Stimulated activated CD4-positive, alpha-beta T cell treated with anti-CD3 and anti-CD28 coated beads, Interleukin-2, amount 100 ng/mL, for 4 hours (primary cell): Measurements from ENCODE around the gene ITLN1.
"Not testable (repeated sequence)": the region's sequence is repeated elsewhere in the genome, so short reads cannot be mapped to it uniquely, and the experiment has no call there.

Experiments
- DNase-seq: peaks from one replicate; pipeline ENCODE4 v3.0.0-alpha.2; 2020; ENCODE audit warnings: low read depth

ITLN1 gene

DNA sequence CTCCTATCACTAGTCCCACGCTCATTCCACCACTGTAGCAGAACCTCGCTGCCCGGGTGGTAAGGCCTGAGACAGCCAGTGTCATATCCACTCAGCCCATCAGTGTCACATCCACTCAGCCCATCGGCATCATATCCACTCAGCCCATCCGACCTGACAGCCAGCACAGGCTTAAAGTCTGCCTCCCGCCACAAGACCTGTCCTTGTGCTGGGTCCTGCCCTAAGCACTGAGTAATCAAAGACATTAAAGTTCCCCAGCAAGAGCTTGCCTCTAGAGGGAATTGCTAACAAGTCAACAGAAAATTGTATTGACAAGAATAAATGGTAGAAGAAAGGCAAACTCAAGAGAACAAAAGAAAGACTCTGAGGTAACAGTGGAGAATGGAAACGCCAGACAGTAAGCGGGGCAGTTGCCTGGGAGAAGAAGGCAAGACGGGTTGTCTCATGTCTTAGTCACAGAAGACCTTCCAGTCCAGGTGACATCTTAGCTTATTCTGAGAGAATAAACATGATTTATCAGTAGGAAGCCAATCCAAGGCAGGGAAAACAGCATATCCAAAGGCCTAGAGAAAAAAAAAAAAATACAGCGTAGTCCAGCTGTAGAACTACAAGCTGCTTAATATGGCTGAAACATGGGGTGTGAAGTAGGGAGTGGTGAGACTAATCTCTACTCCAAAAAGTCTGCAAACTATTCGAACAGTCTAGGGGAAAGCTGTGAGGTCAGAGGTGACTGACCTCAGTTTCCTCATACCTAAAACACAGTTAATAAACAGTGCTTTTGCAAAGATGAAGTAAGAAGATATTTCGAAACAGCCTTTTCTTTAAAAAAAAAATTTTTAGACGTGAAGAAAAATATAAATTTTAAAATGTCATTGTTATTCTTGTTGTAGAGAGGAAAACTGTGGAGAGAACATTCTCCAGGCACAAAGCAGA is 1.1 kb downstream of the ITLN1 start:
- DNase-seq, result no peak

DNA sequence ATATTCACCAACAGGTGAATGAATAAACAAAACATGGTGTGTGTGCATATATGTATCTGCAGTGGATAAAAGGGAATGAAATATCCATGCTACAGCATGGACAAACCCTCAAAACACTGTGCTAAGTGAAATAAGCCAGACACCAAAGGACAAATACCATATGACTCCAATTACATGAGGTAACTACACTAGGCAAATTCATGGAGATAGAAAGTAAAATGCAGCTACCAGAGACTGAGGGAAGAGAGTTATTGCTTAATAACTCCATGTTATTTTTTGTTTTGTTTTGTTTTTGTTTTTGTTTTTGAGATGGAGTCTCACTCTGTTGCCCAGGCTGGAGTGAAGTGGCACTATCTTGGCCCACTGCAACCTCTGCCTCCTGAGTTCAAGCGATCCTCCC is 2.4 kb downstream of the ITLN1 start:
- no peak for DNase-seq

DNA sequence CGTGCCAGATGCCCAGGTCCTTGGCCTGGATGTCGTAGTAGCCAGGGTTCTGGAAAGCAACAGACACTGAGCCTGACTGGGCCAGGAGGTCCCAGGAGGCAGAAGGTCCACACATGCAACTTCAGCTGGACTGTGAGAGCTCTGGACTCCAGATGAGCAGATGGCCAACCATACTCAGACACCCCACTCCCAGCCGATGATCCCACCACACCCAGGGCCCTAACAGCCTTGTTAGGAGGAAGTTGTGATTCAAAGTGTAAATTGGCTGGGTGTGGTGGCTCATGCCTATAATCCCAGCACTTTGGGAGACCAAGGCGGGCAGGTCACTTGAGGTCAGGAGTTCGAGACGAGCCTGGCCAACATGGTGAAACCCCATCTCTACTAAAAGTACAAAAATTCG is 3.7 kb downstream of the ITLN1 start:
- DNase-seq, result not testable (repeated sequence)

DNA sequence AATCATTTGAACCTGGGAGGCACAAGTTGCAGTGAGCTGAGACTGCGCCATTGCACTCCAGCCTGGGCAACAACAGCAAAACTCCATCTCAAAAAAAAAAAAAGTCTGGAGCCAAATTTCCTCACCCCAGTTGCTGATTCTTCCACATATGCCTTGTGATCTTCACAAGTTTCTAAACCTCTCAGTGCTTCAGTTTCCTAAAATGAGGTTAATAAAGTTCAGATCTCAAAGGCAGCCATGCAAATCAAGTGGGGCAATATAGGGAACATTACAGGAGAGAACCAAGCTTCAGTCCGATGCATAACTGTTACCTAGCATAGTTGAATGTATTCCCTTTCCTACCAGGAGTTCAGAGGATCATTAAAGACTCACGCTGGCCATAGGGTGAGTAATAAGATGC is 4.8 kb downstream of the ITLN1 start:
- DNase-seq, result no peak

DNA sequence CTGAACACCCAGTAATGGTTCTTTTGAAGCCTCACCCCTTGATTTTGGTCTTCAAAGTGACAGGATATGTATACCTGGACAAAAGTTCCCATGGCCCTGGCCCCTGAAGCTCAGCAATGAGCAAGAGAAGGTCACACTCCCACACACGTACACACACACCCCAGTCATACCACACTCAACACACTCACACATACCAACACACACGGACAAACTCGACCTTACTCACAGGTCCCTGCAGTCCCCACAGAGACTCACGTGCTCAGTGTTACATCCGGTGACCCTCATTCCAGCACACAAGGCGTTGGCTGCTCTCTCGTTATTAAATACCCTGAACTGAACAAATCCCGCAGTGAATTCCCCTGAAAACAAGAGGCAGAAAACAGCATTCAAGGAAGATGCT is 5.9 kb downstream of the ITLN1 start:
- DNase-seq, result no peak

DNA sequence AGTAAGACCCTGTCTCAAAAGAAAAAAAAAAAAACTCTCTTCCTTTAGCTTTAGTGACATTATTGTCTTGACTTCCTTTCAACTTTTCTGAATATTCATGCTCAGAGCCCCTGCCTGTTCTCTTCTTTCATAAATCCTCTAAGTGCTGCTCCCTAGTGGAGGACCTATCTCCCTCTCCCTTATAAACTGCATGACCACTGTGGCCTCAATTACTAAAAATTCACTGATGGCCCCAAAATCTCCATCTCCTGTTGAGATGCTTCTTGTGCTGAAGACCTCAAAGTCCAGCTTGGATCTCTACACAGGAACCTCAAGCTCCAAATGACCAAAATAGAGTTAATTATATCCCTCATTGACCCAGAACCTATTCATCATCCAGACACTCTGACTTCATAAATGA is 7.8 kb downstream of the ITLN1 start:
- no peak for DNase-seq

DNA sequence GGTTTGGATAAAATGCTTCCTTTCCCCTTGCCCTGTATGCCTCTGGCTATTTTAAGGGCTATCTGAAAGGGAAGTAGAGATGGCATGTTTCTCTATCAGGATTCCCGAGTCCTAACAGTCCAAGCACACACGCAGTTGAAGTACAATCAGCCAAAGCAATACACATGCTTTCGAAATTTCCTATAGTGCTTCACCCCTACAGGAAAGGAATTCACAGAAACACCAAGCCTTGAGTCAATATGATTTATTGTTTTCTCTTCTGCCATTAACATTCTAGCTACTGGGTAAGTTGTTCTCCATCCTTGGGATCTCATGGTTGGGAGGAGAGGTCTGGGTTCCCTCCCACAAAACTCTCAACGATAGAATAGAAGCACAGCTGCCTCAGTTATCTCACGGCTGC is 8.7 kb downstream of the ITLN1 start:
- DNase-seq, result no peak

DNA sequence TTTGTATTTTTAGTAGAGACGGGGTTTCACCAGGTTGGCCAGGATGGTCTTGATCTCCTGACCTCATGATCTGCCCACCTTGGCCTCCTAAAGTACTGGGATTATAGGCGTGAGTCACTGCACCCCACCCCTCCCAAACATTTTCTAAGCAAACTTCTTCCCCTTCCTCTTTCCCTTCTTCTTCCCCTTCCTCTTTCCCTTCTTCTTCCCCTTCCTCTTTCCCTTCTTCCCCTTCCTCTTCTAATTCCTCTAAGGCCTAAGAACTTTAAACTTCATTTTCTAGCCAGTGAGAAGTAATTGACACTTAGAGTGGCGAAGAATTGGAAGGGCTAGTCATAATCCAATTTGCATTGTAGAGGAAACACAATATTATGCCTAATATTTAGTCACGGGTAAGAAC is 9.4 kb downstream of the ITLN1 start:
- not testable (repeated sequence) for DNase-seq

DNA sequence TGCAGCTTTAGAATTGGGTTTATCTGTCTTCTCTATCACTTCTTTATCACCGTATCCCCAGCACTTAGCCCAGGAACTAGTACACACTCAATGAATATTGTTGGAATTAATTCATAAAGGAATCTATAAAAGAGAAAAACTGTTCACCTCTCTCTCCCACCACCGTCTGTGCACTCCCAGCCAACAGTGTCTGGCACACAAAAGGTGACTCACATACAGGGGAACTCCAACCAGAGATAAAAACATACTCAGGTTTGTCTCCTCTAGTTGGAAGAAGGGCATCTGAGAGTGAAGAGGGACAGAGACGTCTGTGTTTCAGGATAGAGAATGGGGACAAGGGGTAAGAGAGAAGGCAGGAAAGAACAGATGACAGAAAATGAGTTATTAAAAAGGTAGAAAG is 10.0 kb downstream of the ITLN1 start:
- no peak for DNase-seq

DNA sequence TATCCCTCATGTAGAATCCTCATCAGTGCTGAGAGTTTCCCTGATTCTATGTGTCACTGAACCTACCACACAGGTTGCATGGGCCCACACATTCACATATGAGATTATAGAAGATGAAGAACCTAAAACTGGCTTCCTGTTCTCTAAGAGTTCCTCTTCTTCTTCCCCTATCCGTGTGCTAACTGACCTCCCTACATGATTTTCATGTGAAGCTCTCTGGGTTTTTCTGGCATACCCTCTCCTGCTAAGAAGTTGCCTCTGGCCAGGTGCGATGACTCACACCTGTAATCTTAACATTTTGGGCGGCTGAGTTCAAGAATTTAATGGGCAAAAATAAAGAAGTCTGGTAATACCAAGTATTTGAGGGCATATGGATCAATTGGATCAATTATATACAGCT is 16.8 kb downstream of the ITLN1 start:
- no peak for DNase-seq

DNA sequence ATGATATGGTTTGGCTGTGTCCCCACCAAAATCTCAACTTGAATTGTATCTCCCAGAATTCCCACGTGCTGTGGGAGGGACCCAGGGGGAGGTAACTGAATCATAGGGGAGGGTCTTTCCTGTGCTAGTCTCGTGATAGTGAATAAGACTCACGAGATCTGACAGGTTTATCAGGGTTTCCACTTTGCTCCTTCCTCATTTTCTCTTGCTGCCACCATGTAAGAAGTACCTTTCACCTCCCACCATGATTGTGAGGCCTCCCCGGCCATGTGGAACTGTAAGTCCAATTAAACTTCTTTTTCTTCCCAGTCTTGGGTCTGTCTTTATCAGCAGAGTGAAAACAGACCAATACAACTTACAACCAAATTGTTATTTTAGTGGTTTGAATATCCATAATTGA is 17.3 kb downstream of the ITLN1 start:
- not testable (repeated sequence) for DNase-seq

DNA sequence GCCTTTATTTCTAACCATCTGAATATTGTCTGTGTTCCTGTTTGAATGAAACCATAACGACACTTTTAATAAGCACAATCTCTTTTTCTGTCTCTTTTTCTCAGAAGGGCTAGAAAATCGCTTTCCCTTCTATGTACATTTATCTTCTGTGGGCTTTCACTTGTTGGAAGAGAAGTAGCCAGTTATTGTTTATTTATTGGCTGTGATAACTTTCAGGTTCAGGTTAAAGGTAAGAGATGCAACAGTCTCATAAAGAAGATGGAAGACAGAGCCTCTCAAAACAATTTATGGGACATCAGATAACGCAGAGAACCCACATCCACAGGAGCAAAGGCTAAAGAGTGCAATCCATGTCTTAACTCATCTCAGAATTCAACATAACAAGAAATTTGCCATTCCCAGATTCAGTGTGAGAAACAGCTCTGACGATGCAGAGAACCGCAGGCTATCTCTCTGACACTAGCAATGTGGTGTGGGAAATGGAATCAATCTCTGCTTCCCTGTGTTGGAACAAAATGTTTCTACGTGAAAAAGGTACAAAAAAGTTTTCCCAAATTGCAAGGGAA is 18.2 kb downstream of the ITLN1 start:
- DNase-seq, result no peak

DNA sequence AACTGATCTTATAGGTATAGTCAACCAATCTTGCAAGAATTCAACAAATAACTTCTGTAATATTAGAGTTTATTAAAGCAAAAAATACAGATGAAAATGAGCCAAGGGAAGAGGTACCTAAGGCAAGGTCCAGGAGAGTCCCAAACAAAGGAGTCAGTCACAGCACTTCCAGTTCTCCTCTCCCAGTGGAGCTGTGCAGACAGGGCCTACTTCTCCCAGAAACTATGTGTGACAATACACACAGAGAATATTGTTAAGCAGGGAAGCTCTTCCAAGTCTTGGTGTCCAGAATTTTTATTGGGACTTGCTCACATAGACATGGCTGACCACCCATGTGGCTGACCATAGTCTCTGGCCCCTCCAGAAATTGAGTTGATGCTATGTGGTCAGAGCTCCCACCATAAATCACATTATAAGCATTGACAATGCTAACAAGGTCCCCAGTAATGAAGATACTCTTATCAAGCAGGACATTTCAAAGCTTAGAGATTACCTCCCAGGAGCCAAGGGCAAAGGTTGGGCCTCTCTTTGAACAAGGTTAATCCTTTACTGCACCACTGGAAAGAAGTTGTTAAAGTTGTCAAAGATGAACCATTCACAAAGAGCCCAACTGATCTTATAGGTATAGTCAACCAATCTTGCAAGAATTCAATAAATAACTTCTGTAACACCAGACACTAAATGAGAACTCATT is 18.8 kb downstream of the ITLN1 start:
- DNase-seq, result no peak

DNA sequence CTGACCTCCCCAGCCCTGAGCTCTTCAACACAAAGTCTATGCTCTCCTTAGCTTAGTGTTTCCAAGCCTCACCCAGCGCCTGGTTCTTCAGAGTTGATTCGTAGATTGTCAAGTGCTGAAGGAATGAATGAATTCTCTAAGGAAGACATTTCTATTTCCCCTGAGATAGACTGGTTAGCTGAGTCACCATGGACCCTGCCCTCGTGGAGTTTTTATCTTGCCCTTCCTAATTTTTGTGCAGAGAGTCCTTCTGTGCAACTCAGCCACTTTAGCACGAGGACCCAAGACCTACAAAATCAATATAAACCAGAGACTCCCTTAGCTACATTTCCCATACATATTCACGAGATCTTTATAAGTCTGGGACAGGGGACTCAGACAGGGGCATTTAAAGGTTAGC is 19.6 kb downstream of the ITLN1 start:
- no peak for DNase-seq

DNA sequence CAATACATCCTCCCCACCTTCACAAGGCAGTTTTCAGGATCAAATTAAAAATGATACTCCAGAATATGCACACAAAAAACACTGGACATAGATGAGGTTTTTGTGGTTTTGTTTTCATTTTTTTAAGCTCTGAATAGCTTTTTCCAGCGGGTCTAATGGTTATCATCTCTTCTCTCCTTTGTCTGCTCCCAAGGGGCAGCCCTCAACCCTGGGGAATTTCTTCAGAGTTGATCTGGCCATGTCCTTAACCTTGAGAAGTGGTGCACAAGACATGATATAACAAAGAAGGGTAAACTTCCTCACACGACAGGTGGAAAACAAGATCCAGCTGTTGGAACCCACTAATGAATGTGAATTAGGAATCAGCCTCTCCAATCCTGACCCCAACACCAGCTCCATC is 20.8 kb downstream of the ITLN1 start:
- no peak for DNase-seq

DNA sequence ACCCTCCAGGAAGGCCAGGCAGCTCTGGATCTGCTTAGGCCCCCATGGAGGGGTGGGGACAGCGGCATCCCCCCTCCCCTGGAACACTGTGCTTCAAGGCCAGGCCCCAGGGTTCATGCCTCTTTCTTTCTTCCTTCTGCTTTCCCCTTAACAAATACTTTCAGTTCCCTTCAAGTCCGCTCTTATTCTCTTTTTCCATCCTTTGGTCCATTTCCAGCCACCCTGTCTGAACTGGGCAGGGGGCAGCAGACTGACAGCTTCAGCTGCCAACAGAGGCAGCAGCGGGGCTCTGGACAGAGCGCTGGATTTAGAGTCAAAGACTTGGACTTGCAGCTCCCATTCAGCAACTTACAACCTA is 21.2 kb downstream of the ITLN1 start:
- no peak for DNase-seq

DNA sequence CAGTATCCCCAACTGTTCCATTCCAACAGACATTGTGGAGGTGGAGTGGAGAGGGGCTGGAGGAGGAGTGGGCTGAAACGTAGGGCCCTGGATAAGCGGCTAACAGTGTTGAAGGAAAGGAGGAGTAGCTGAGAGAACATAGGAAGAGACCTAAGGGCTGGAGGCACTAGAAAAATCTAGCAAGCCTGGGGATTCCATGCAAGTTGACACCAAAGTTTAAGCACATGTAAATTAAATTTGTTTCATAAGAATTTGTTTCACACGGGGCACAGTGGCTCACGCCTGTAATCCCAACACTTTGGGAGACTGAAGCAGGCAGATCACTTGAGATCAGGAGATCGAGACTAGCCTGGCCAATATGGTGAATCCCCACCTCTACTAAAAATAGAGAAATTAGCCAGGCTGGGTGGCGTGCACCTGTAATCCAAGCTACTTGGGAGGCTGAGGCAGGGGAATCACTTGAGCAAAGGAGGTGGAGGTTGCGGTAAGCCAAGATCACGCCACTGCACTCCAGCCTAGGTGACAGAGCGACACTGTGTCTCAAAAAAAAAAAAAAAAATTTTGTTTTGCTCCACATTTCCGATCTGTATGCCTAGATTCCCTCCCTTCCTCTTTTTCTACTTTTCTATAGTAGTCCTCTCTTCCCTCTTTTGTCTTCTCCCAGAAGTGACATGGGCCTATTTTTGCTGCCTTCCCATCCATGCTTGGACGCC is 21.8 kb downstream of the ITLN1 start:
- DNase-seq, result no peak

DNA sequence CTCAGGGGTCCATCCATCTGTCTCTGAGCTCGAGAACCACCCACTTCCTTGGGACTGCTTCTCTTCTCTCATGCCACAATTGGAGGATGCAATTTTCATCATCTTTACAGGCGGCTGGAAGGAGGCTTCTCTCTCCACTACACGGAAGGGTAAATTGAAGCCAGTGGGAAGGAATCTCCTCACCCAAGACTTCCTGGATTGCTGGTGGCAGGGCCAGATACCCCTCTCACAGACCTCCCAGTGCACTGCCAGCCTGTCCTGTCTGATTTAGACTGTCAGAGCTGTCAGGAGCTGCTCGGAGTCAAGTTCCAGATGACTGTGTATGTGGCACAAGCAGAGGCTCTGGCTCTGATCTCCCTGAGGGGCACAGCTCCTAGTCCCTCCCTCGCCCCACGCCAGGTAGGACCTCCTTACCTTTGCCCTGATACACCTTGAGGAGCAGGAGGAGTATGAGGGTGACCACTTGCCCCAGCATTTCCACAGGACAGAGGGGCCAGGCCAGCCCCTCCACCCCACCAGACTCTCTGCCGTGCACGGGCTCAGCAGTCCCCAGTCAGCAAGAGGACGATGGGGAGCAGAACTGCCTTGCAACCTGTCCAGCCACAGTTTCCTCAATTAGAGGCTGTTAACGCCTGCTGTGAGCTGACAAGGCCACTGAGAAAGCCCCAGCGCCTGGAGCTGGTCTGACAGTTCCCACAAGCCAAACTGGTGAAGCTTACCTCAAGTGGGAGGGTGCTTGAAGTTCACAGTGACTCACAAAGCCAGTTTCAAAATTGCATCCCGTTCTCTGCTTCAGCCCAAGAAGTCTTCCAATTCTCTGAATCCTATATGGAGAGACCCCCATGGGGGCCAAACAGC is 22.5 kb downstream of the ITLN1 start, which contains the start of gene CD244:
Gene CD244, minus strand, starts transcription at position 685 of the 858 bp plus-strand sequence. Its CDS starts 210 bp downstream, at position 475.
- DNase-seq, result no peak

DNA sequence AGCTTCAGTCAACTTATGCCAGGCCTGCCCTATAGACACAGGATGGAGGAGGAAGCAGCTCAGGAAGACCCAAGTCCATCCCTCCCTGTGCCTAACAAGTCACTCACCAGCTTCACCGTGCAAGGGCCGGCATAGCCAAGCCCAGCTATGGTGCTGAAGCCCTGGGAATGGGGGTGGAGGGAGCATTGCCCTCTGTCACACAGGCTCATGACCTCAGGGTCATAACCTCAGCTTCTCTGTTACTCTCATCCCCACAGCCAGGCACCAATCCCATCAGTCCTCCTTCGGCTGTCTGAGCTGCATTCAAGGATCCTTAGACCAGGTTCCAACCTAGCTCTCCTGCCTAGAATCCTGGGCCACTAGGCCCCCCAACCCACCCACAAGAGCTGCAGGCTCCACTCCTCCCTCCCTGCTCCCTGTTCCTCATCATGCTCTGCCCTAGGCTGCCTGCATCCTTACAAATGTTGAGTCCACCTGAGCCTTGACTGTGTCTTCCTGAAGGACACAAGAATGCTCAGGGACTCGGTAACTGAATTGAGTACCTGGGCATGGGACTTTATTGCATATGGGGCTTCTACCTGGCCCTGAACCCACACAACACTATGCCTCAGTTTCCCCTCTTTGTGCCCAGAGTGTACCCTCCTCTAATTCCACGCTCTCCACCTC is 24.0 kb downstream of the ITLN1 start:
- DNase-seq, result no peak

DNA sequence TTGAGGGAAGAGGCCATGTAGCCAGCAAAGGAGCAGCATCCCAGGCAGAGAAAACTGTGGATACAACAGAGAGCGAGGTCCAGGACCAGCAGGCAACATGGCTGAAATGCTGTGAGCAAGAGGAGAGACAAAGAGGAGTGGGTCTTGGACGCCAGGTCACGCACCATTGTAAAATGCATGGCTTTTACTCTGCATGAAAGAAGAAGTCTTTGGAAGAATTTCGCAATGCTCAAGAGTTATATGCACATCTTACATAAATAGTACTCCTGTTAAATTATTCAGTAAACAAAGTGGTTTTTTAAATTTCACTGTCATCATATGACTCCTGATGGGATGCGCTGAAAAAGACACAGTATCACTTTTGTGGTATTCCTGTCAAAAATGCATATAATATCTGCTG is 25.8 kb downstream of the ITLN1 start:
- no peak for DNase-seq

DNA sequence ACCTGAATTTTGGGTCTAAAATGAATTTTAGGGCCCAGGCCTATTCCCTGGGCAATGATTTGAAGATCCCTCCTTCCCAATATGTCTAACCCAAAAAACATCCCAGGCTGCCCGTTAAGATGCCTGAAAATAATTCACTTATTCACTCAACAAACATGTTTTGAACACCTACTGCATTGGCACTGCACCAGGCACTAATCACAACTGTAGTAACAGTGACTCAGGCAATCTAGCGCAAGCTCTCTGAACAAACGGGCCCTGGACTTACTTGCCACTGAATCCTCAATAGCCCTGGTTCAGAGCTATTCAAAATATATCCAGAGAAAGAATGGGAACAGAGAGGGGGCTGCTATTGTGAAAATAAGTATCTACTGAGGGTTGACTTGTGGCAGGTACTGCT is 26.5 kb downstream of the ITLN1 start:
- no peak for DNase-seq
